ENCODE measurements around the gene MRPL37.

DNA sequence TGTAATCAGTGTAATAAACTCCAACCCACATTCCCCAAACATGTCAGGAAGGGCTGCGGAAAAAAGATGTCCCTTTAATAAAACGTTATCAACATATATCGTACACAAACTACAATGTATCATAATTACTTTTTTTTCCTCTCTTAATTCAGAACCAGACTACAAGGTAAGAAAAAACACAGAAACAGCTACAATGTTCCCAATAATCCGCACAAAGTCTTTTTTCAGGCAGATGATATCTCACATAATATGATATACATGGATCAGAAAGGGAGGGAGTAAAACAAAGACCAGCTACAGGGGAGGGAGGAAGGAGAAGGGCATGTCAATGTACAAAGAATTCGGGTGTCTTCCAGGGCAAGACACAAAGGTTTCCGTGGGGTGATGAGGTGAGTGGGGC lies 25.4 kb downstream of the MRPL37 start:
- TF ChIP-seq, protein P1, sequence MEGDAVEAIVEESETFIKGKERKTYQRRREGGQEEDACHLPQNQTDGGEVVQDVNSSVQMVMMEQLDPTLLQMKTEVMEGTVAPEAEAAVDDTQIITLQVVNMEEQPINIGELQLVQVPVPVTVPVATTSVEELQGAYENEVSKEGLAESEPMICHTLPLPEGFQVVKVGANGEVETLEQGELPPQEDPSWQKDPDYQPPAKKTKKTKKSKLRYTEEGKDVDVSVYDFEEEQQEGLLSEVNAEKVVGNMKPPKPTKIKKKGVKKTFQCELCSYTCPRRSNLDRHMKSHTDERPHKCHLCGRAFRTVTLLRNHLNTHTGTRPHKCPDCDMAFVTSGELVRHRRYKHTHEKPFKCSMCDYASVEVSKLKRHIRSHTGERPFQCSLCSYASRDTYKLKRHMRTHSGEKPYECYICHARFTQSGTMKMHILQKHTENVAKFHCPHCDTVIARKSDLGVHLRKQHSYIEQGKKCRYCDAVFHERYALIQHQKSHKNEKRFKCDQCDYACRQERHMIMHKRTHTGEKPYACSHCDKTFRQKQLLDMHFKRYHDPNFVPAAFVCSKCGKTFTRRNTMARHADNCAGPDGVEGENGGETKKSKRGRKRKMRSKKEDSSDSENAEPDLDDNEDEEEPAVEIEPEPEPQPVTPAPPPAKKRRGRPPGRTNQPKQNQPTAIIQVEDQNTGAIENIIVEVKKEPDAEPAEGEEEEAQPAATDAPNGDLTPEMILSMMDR (IDR thresholded peaks at IDR 0.05) = no peak
- TF ChIP-seq RFX5 (IDR thresholded peaks at IDR 0.05; ENCODE audit: low read length) (no peak), MXI1 (IDR thresholded peaks at IDR 0.05; ENCODE audit: low read depth, low read length) (no peak), POLR2AphosphoS5 (IDR thresholded peaks at IDR 0.05; ENCODE audit: low read depth, low read length) (no peak), YY1 (IDR thresholded peaks at IDR 0.05; ENCODE audit: low read depth) (no peak)
- TF ChIP-seq, protein P2, sequence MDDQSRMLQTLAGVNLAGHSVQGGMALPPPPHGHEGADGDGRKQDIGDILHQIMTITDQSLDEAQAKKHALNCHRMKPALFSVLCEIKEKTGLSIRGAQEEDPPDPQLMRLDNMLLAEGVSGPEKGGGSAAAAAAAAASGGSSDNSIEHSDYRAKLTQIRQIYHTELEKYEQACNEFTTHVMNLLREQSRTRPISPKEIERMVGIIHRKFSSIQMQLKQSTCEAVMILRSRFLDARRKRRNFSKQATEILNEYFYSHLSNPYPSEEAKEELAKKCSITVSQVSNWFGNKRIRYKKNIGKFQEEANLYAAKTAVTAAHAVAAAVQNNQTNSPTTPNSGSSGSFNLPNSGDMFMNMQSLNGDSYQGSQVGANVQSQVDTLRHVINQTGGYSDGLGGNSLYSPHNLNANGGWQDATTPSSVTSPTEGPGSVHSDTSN (IDR thresholded peaks at IDR 0.05) = no peak

All from SK-N-SH (cell line).